NOMO-1 treated with dmso at 0.1 percent for 144 hours (cell line): ENCODE results near the gene KDM3B.
"Not testable (repeated sequence)": the region's sequence is repeated elsewhere in the genome, so short reads cannot be mapped to it uniquely, and the experiment has no call there.

Source experiments
- DNase-seq: peaks from one replicate; lab custom pipeline; 2025; ENCODE audit not compliant: unreplicated experiment; lab: John Stamatoyannopoulos, UW

Gene KDM3B

GRCh38 chr5:138350563-138350890 lies 2.0 kb upstream of the KDM3B start:
- DNase-seq = no peak

GRCh38 chr5:138351056-138351455 lies 1.4 kb upstream of the KDM3B start:
- no peak for DNase-seq

DNA sequence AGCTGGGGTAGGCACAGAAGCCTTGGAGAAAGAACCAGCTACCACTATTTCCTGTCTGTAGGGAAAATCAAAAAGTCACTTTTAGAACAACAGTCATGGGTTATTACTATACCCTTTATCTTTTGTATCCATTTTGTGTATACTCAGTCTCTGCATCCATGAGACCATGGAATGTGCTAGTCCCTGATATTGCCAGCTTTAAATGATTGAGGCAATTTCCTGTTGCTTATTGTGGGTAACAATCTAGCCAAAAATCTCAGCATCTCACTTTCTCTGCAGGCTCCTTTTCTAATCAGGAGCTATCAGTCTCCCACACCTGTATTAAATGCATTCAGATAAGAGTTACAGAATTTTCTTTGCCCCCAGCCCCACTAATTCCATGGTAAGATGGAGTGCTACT lies 968 bp upstream of the KDM3B start:
- no peak for DNase-seq

DNA sequence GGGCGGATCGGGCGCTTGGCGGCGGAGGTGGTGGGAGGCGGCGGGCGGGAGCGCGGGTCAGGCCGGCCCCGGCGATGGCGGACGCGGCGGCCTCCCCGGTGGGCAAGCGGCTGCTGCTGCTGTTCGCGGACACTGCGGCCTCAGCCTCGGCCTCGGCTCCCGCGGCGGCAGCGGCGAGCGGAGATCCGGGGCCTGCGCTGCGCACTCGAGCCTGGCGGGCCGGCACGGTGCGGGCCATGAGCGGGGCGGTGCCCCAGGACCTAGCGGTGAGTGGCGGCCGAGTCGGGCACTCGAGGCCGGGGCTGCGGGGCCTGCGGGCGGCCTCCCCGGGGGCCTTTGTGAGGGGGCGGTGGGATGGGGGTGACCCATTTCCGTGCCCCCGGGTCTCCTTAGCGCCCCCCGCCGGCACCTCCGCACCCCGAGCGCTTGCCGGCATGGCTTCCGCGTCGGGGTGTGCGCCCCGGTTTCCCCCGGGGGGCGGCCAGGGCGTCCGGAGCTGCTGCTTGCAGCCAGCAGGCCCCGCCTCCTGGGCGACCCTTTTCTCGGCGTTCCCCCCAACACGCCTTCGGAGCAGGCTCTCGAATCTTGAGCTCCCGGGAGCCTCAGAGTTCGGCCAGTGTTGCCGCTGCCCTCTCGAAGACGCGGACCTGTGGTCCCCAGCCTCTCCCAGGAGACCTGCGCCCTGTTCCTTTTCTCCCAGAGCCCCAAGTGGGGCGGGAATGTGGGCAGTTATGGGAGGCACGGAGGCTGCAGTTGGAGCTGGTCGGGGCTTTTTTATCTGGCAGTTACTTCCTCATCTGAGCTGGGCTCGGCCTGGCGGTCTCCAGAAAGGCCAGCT lies 456 bp downstream of the KDM3B start:
- DNase-seq = peak; percentile 68

GRCh38 chr5:138353560-138354080 lies 1.1 kb downstream of the KDM3B start:
- no peak for DNase-seq

GRCh38 chr5:138354387-138354786 lies 1.9 kb downstream of the KDM3B start:
- no peak for DNase-seq

- peak; percentile 36 for DNase-seq
Observed at GRCh38 chr5:138354926-138355378, 2.5 kb downstream of the KDM3B start.

DNA sequence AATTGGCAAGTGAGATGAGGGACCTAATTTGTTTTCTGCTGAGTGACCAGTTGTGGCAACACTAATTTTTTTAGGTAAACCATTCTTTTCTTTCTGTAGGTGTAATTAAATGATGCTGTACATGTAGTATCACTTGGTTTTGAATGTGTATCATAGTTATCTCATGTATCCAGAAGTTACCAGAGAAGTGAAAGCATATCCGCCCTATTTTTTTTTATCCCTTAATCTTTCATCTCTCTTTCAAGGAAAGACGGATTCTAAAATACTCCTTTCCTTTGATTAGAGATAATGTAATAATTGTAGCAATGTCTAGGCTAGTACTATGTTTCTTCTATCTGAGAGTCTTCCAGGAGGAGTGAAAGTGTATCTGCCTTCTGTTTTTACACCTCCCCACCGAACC lies 7.1 kb downstream of the KDM3B start:
- no peak for DNase-seq

- DNase-seq = no peak
Observed at GRCh38 chr5:138360941-138361452, 8.5 kb downstream of the KDM3B start.

DNA sequence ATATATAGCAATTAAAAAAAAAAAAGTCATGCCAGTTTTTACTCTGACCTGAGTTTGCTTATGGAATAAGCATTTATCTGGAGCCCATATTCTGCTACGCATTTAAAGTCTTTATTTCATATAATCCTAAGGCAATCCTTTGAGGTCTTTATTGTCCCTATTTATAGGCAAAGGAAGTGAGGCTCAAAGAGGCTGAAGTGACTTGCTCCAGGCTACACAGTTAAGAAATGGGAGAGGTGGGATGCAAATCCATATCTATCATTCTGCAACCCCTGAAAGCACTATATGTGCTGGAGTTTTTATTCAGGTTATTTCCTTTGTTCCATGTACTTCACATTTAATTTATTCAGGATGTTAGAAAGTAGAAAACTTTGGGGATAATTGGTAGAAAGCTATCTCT lies 12.1 kb downstream of the KDM3B start:
- no peak for DNase-seq

DNA sequence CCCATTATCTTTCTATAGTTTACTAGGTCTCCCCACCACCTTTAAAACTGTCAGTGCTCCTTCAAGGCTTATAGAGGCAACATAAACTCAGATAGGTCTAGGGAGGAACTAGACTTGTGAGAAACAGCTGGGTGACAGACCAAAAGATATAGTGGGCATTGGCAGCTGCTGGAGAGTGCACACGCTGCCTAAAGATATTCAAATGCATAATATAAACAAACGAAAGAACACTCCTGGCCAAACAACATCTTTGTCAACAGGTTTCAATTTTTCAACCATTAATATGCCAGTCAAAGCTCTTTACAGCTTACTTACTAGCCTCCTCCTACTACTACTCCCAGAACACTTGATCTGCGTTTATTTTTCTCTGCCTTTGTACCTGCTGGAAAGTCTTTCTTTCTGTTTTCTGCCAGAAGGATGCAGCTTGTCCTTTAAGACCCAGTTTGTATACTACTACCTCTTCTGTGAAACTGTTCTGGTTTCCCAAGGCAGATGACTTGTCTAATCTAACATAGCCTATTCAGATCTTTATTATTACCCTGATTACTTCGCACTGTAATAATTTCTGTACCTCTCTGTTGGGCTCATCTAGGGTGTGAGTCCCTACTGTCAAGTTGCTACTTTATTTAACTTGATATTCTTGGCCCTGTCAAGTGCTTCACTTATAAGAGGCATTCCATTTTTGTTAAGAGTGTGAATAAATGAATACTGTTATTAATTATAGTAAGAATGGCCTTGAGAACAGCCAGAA lies 14.3 kb downstream of the KDM3B start:
- no peak for DNase-seq

DNA sequence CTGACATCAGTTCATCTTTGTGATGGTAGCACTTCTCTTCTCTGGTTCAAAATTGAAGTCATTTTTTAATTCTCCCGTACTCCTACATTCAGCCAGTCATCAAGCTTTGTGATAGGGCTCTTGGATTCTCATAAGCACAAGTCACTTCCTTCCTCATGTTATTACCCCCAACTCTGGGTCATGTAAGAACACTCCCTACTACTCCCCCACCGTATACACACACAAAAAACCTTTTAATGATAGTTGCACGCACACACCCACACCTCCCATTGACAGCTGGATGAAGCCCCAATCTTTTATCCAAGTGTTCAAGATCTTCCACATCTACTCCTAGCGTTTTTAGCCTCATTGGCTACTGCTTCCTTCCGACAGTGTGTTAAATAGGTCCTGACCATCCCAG lies 16.8 kb downstream of the KDM3B start:
- peak; percentile 18 for DNase-seq

- peak; percentile 79 for DNase-seq
Observed at GRCh38 chr5:138369706-138370105, 17.2 kb downstream of the KDM3B start.

DNA sequence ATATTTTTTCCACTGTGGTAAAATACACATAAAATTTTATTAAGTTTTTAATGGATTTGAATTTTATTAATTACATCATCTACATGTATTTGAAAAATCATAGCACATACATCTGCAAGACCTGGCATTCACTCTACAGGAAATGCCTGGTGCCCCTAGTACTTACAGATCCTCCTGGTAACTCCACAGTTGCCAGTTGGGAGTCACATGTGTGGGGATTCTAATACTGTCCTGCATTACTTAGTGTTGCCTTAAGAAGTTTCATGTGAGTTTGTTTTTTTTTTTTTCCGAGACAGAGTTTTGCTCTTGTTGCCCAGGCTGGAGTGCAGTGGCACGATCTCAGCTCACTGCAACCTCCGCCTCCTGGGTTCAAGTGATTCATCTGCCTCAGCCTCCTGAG lies 18.1 kb downstream of the KDM3B start:
- no peak for DNase-seq

DNA sequence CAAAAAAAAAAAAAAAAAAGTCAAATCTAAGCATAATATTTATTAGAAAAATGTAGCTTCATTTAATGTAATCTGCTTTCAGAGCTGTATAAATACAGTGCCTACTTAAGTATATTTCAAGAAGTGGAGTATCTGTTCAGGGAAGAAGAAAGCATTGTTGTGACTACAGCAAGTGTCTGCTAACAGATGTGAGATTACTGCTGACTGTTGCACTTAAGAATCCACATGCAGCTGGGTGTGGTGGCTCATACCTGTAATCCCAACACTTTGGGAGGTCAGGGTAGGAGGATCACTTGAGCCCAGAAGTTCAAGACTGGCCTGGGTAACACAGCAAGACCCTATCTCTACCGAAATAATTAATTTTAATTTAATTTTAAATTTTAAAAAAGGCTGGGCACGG lies 19.0 kb downstream of the KDM3B start:
- no peak for DNase-seq

- no peak for DNase-seq
Observed at GRCh38 chr5:138372225-138372624, 19.7 kb downstream of the KDM3B start.

DNA sequence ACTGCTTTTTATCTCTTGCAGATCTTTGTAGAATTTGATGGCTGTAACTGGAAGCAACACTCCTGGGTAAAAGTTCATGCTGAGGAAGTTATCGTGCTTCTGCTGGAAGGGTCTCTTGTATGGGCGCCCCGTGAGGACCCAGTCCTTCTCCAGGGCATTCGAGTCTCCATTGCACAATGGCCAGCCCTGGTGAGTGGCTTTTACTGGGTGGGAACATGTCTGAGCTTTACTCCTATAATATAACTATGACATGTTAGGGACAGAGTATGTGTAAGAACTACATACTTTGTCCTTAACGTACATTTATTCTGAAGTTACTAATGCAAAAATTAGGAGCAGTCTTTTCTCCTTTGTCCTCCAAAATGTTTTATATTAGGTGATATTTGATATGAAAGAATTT lies 20.2 kb downstream of the KDM3B start:
- DNase-seq = no peak

- no peak for DNase-seq
Observed at GRCh38 chr5:138382347-138382746, 29.9 kb downstream of the KDM3B start.

- no peak for DNase-seq
Observed at GRCh38 chr5:138385660-138386059, 33.2 kb downstream of the KDM3B start.

- DNase-seq = no peak
Observed at GRCh38 chr5:138386290-138386689, 33.8 kb downstream of the KDM3B start.

DNA sequence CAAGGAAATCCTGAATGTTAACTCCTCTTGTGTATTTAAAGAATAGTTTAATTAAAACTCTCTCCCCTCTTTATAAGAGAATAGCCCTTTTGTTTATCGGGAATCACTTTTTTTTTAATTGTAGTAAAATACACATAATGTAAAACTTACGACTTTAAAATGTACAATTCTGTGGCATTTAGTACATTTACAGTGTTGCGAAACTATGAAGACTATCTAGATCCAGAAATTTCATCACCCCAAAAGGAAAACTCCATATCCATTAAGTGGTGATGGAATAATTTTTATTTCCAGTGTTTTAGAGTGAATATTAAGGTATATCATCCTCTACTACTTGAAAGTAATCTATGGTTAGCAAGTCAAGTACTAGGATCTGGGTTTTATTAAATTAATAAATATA lies 36.8 kb downstream of the KDM3B start:
- DNase-seq = no peak

GRCh38 chr5:138389911-138390310 lies 37.4 kb downstream of the KDM3B start:
- not testable (repeated sequence) for DNase-seq
